Neural progenitor cell (in vitro differentiated cells): ENCODE measurements around the gene TIMM8A. TPM values are rescaled to one million over a fixed set of nuclear protein-coding genes. Genes with fewer than 3 reads are reported as not detected.

ENCODE experiments used
- DNase-seq: peaks from one replicate; pipeline ENCODE4 v3.0.0-alpha.2; 2016; ENCODE audit warnings: low spot score
- H2AFZ ChIP-seq: fragments of 200-600 bp; sonication (generic); replicated peaks from 2 replicates; pipeline ENCODE4 v1.6.1; 2016; ENCODE audit warnings: antibody characterized with exemption
- H3F3A ChIP-seq: fragments of 200-600 bp; sonication (generic); 2 replicates; pipeline ENCODE4 v1.6.1; 2016; ENCODE audit warnings: antibody characterized with exemption, low read depth
- H3K27ac ChIP-seq: fragments of 200-600 bp; sonication (generic); 2 replicates; pipeline ENCODE4 v1.5.1; 2016; ENCODE audit warnings: mild to moderate bottlenecking
- H3K27me3 ChIP-seq: fragments of 200-600 bp; sonication (generic); 2 replicates; pipeline ENCODE4 v1.6.1; 2016; ENCODE audit warnings: mild to moderate bottlenecking, moderate library complexity
- H3K36me3 ChIP-seq: fragments of 200-600 bp; sonication (generic); 2 replicates; pipeline ENCODE4 v1.5.1; 2016
- H3K4me1 ChIP-seq: fragments of 200-600 bp; sonication (generic); 2 replicates; pipeline ENCODE4 v1.6.1; 2016; ENCODE audit warnings: mixed run types
- H3K4me2 ChIP-seq: fragments of 200-600 bp; sonication (generic); 2 replicates; pipeline ENCODE4 v1.6.1; 2016
- H3K4me3 ChIP-seq: fragments of 200-600 bp; sonication (generic); 2 replicates; pipeline ENCODE4 v1.5.1; 2016
- H3K79me2 ChIP-seq: fragments of 200-600 bp; sonication (generic); 2 replicates; pipeline ENCODE4 v1.6.1; 2016; ENCODE audit warnings: low read depth
- H3K9ac ChIP-seq: fragments of 200-600 bp; sonication (generic); 2 replicates; pipeline ENCODE4 v1.6.1; 2016
- H3K9me3 ChIP-seq: fragments of 200-600 bp; sonication (generic); 2 replicates; pipeline ENCODE4 v1.5.1; 2016; ENCODE audit warnings: low read depth
- H4K20me1 ChIP-seq: fragments of 200-600 bp; sonication (generic); 2 replicates; pipeline ENCODE4 v1.6.1; 2016; ENCODE audit warnings: low read depth
- H3K27ac Mint-ChIP-seq: 3 replicates; pipeline ENCODE4 v1.8.0; 2021; ENCODE audit warnings: mixed read lengths
- H3K27me3 Mint-ChIP-seq: 2 replicates; pipeline ENCODE4 v1.8.0; 2022; ENCODE audit warnings: low read depth, mild to moderate bottlenecking, inconsistent platforms, moderate library complexity, mixed read lengths; ENCODE audit not compliant: insufficient read depth
- H3K36me3 Mint-ChIP-seq: 3 replicates; pipeline ENCODE4 v1.8.0; 2021; ENCODE audit warnings: mixed read lengths
- H3K4me1 Mint-ChIP-seq: 3 replicates; pipeline ENCODE4 v1.8.0; 2021; ENCODE audit warnings: mixed read lengths
- H3K4me3 Mint-ChIP-seq: 3 replicates; pipeline ENCODE4 v1.8.0; 2021; ENCODE audit warnings: mild to moderate bottlenecking, moderate library complexity, mixed read lengths
- H3K9me3 Mint-ChIP-seq: 3 replicates; pipeline ENCODE4 v1.8.0; 2020; ENCODE audit warnings: mixed read lengths
- EZH2 ChIP-seq: fragments of 200-600 bp; sonication (generic); IDR thresholded peaks from 2 replicates; pipeline ENCODE4 v1.6.1; 2017; ENCODE audit warnings: antibody characterized with exemption, mild to moderate bottlenecking, moderate library complexity
- EZH2phosphoT487 ChIP-seq: fragments of 200-600 bp; sonication (generic); IDR thresholded peaks from 2 replicates; pipeline ENCODE4 v1.6.1; 2017; ENCODE audit warnings: antibody characterized with exemption
- total RNA-seq: library from RNA; depleted of rRNA; stranded (reverse); fragments of >200 nt; gene quantifications from 2 replicates; pipeline ENCODE4 v1.2.3, GENCODE V29; 2015; ENCODE audit warnings: low replicate concordance
- TF ChIP-seq, protein P1 (sequence below): fragments of 200-600 bp; sonication (generic); IDR thresholded peaks from 2 replicates; pipeline ENCODE4 v1.5.1; 2017; ENCODE audit warnings: antibody characterized with exemption, mild to moderate bottlenecking

TIMM8A gene
- total RNA-seq, 1 donor from 2014 or later, result 9.5 TPM

DNA sequence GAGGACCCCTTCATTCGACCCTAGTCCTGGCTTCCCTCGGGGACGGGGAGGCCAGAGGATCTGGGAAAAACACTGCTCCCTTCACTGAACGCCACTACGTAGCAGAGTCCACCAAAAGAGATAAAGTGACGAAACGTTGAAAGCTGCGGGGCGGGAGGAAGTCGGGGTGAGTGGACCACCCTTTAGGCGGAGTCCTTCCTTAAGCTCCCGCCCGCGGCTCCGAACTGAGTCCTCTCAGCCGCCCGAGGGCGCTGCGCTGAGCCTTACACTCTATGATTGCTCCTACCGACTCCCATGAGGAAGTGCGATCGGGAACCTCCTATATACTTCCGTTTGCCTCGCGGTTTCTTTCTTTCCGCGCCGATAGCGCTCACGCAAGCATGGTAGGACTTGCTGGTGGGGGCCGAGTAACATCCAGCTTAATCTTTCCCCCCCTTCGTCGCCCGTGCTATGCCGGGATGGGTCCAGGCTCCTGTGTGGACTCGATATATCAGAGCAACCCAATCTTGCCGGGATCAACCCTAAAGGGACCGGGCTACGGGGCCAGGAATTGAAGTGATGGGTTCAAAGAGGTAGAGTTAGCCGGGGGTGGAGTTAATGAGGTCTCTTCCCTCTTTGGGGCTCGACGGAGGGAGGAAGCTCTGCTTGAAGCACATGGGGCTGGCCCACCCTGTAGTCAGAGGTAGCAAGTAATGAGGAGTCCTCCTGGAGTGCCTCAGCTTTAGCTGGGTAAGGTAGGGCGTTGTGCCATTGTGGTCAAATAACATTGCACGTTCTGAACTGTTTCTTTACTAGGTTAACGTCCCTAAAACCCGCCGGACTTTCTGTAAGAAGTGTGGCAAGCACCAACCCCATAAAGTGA lies 42.4 kb upstream of the TIMM8A start, which contains the start of gene RPL36A:
RPL36A (plus strand) TSS at position 348 of the 862 bp plus-strand sequence; CDS start at position 381, 33 bp downstream.
- H3K4me3 Mint-ChIP-seq, result peak within 1 kb of the TSS; percentile 94
- H3K27ac Mint-ChIP-seq, result peak within 1 kb of the TSS; percentile 93
- H2AFZ ChIP-seq, result peak within 1 kb of the TSS; percentile 66
- H3K27ac ChIP-seq, result peak within 1 kb of the TSS; percentile 57
- no peaks in the 10 kb centered on the region for H3K9me3 ChIP-seq
- H3K36me3 Mint-ChIP-seq, result peaks cover 4% of the 10 kb centered on the region
- peaks cover 37% of the 10 kb centered on the region for H3K79me2 ChIP-seq
- H4K20me1 ChIP-seq, result peaks cover 12% of the 10 kb centered on the region
- peaks cover 8% of the 10 kb centered on the region for H3K4me1 ChIP-seq
- no peaks in the 10 kb centered on the region for H3K9me3 Mint-ChIP-seq
- H3F3A ChIP-seq, result peaks cover 43% of the 10 kb centered on the region
- H3K27me3 Mint-ChIP-seq, result no peaks in the 10 kb centered on the region
- H3K4me2 ChIP-seq, result peak within 1 kb of the TSS; percentile 79
- H3K9ac ChIP-seq, result peak within 1 kb of the TSS; percentile 54
- peaks cover 4% of the 10 kb centered on the region for H3K4me1 Mint-ChIP-seq
- H3K27me3 ChIP-seq, result no peaks in the 10 kb centered on the region
- peaks cover 4% of the 10 kb centered on the region for H3K36me3 ChIP-seq
- H3K4me3 ChIP-seq, result peak within 1 kb of the TSS; percentile 76
- peak; percentile 93 for DNase-seq
- TF ChIP-seq EZH2, result peak; percentile 26
- no peak for TF ChIP-seq EZH2phosphoT487
- TF ChIP-seq, protein P1, sequence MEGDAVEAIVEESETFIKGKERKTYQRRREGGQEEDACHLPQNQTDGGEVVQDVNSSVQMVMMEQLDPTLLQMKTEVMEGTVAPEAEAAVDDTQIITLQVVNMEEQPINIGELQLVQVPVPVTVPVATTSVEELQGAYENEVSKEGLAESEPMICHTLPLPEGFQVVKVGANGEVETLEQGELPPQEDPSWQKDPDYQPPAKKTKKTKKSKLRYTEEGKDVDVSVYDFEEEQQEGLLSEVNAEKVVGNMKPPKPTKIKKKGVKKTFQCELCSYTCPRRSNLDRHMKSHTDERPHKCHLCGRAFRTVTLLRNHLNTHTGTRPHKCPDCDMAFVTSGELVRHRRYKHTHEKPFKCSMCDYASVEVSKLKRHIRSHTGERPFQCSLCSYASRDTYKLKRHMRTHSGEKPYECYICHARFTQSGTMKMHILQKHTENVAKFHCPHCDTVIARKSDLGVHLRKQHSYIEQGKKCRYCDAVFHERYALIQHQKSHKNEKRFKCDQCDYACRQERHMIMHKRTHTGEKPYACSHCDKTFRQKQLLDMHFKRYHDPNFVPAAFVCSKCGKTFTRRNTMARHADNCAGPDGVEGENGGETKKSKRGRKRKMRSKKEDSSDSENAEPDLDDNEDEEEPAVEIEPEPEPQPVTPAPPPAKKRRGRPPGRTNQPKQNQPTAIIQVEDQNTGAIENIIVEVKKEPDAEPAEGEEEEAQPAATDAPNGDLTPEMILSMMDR, result peak; percentile 63

GRCh38 chrX:101388604-101389003 lies 40.1 kb upstream of the TIMM8A start:
- H3K36me3 ChIP-seq, result peaks cover 4% of the 10 kb centered on the region
- H3K9me3 Mint-ChIP-seq, result no peaks in the 10 kb centered on the region
- no peak overlapping the region for H3K4me2 ChIP-seq
- H3K4me1 ChIP-seq, result peaks cover 8% of the 10 kb centered on the region
- TF ChIP-seq, protein P1, result no peak
- no peak for TF ChIP-seq EZH2phosphoT487
- TF ChIP-seq EZH2, result no peak
- H3K4me3 ChIP-seq, result no peak overlapping the region
- no peak overlapping the region for H3K9ac ChIP-seq
- H3K27ac ChIP-seq, result no peak overlapping the region
- peaks cover 28% of the 10 kb centered on the region for H3K79me2 ChIP-seq
- no peak overlapping the region for H2AFZ ChIP-seq
- H3K4me3 Mint-ChIP-seq, result no peak overlapping the region
- H3K4me1 Mint-ChIP-seq, result peaks cover 8% of the 10 kb centered on the region
- no peak for DNase-seq
- no peaks in the 10 kb centered on the region for H3K27me3 Mint-ChIP-seq
- no peaks in the 10 kb centered on the region for H3K27me3 ChIP-seq
- H3K9me3 ChIP-seq, result no peaks in the 10 kb centered on the region
- peaks cover 5% of the 10 kb centered on the region for H4K20me1 ChIP-seq
- peaks cover 4% of the 10 kb centered on the region for H3K36me3 Mint-ChIP-seq
- H3K27ac Mint-ChIP-seq, result no peak overlapping the region
- peaks cover 25% of the 10 kb centered on the region for H3F3A ChIP-seq

DNA sequence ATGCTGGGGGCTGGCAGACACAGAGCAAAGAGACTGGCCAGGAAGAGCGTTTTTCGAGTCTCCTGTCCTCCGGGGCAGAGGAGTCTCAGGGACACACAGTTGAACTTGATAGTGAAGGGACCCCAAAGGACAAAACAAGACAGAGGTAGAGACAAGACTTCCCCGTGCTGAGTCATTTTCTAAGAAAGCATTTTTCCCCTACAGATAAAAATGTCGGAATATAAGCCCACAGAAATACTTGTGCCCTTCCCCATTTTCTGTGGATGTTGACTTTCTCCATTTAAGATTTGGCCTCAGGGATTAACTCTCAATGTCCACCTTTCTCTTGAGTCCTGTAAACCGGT lies 38.0 kb upstream of the TIMM8A start:
- peaks cover 7% of the 10 kb centered on the region for H3F3A ChIP-seq
- no peak overlapping the region for H3K4me2 ChIP-seq
- no peak overlapping the region for H3K4me3 Mint-ChIP-seq
- H3K4me1 ChIP-seq, result no peaks in the 10 kb centered on the region
- H3K9ac ChIP-seq, result no peak overlapping the region
- no peak for DNase-seq
- no peaks in the 10 kb centered on the region for H4K20me1 ChIP-seq
- H3K36me3 ChIP-seq, result no peaks in the 10 kb centered on the region
- H3K4me1 Mint-ChIP-seq, result peaks cover 12% of the 10 kb centered on the region
- no peaks in the 10 kb centered on the region for H3K27me3 Mint-ChIP-seq
- H3K9me3 Mint-ChIP-seq, result no peaks in the 10 kb centered on the region
- H3K36me3 Mint-ChIP-seq, result no peaks in the 10 kb centered on the region
- H2AFZ ChIP-seq, result no peak overlapping the region
- no peaks in the 10 kb centered on the region for H3K27me3 ChIP-seq
- no peak overlapping the region for H3K27ac Mint-ChIP-seq
- no peak overlapping the region for H3K4me3 ChIP-seq
- TF ChIP-seq EZH2phosphoT487, result no peak
- TF ChIP-seq EZH2, result no peak
- TF ChIP-seq, protein P1, result no peak
- peaks cover 7% of the 10 kb centered on the region for H3K79me2 ChIP-seq
- no peaks in the 10 kb centered on the region for H3K9me3 ChIP-seq
- H3K27ac ChIP-seq, result no peak overlapping the region
